GM20000 (cell line): ENCODE data around the gene ROBO2.
"Not testable (repeated sequence)": the region's sequence is repeated elsewhere in the genome, so short reads cannot be mapped to it uniquely, and the experiment has no call there.

Source experiments
- DNase-seq: peaks from one replicate; pipeline ENCODE4 v3.0.0; 2012; ENCODE audit warnings: low spot score
- TF ChIP-seq, protein P1 (sequence below): IDR thresholded peaks from 2 replicates; pipeline ENCODE4 v1.5.1; 2012; ENCODE audit warnings: mild to moderate bottlenecking, control low read depth; ENCODE audit errors: extremely low read depth, missing control alignments

Gene ROBO2

GRCh38 chr3:77380136-77380535 lies 340.2 kb downstream of the ROBO2 start:
- TF ChIP-seq, protein P1, sequence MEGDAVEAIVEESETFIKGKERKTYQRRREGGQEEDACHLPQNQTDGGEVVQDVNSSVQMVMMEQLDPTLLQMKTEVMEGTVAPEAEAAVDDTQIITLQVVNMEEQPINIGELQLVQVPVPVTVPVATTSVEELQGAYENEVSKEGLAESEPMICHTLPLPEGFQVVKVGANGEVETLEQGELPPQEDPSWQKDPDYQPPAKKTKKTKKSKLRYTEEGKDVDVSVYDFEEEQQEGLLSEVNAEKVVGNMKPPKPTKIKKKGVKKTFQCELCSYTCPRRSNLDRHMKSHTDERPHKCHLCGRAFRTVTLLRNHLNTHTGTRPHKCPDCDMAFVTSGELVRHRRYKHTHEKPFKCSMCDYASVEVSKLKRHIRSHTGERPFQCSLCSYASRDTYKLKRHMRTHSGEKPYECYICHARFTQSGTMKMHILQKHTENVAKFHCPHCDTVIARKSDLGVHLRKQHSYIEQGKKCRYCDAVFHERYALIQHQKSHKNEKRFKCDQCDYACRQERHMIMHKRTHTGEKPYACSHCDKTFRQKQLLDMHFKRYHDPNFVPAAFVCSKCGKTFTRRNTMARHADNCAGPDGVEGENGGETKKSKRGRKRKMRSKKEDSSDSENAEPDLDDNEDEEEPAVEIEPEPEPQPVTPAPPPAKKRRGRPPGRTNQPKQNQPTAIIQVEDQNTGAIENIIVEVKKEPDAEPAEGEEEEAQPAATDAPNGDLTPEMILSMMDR = no peak
- DNase-seq = no peak

- TF ChIP-seq, protein P1 = no peak
These were observed 341.5 kb downstream of the ROBO2 start for GRCh38 chr3:77381431-77381830.

GRCh38 chr3:77392181-77392580 lies 352.3 kb downstream of the ROBO2 start:
- TF ChIP-seq, protein P1 = no peak
- no peak for DNase-seq

More at GRCh38 chr3:77381431-77381830, 341.5 kb downstream of the ROBO2 start:
- no peak for DNase-seq

GRCh38 chr3:77394046-77394445 lies 354.1 kb downstream of the ROBO2 start:
- TF ChIP-seq, protein P1 = no peak

GRCh38 chr3:77404871-77405270 lies 365.0 kb downstream of the ROBO2 start:
- no peak for DNase-seq
- TF ChIP-seq, protein P1 = no peak

More at GRCh38 chr3:77394046-77394445, 354.1 kb downstream of the ROBO2 start:
- DNase-seq = no peak

DNA sequence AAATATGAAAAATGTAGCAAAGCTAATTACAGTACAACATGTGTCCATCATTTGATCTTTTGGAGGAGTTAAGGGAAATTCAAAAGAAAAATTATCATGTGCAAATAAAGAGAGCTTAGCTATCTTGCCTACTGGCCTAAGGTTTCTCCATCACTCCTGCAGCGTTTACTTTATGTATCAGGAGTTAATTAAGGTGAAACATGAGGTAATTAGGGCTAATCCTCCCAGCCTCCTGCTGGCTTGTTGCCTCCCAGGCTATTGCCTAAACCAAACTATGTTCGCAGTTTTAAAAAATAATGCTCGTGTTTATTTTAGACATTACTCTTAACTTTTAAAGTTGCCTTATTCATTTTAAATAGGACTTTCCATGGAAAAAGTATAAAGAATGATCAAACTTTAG lies 367.5 kb downstream of the ROBO2 start:
- DNase-seq = no peak
- TF ChIP-seq, protein P1 = no peak

- not testable (repeated sequence) for DNase-seq
These were observed 370.4 kb downstream of the ROBO2 start for GRCh38 chr3:77410334-77410733.

DNA sequence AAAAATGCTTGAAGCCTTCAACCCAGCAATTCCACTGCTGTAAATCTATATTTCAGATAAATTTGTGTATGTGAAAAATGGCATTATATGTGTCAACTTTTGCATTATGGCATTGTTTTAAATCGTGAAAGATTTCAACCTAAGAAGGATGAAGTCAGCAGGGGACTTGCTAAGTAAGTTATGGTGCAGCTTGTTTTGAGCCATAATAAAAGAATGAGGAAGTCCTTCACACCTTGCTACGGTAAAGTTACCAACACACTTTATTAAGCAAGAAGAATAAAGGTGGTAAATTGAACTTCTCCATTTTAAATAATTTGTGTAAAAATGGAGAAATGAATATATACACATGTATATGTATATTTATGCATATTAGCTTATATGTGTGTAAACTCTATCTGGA lies 371.4 kb downstream of the ROBO2 start:
- TF ChIP-seq, protein P1 = no peak
- DNase-seq = no peak
